Endothelial cell of umbilical vein (primary cell): Measurements from ENCODE around the gene RAD51B. TPM values are rescaled to one million over a fixed set of nuclear protein-coding genes. Genes with fewer than 3 reads are reported as not detected.

Experiments used
- BruUV-seq: library from RNA; stranded (reverse); fragments of 400-500 nt; replicated peaks from 2 replicates; lab custom pipeline; 2021; lab: Mats Ljungman, UMichigan
- CTCF ChIA-PET: fragments of 300-600, 350-600 bp; sonication (Branson Sonifier 250); formaldehyde crosslinking; loops from one replicate; lab custom pipeline; 2021; ENCODE audit warnings: antibody characterized with exemption, inconsistent platforms; lab: Charles Lee
- POLR2A ChIA-PET: fragments of 300-600, 350-600 bp; sonication (Branson Sonifier 250); formaldehyde crosslinking; loops from one replicate; lab custom pipeline; 2021; ENCODE audit warnings: antibody characterized with exemption, inconsistent platforms; lab: Charles Lee
- DNase-seq: peaks from one replicate; pipeline ENCODE4 v3.0.0-alpha.2; 2011; ENCODE audit warnings: low read depth, low spot score
- FAIRE-seq: peaks from 2 replicates; lab custom pipeline; 2011; peaks lifted over from hg19 to GRCh38; lab: Jason Lieb, UNC
- H2AFZ ChIP-seq: 2 replicates; pipeline ENCODE4 v1.6.0; 2012; ENCODE audit warnings: low read depth, low read length, control low read depth, inconsistent platforms
- H3K27ac ChIP-seq: 2 replicates; pipeline ENCODE4 v1.5.1; 2011; ENCODE audit warnings: low read depth, mild to moderate bottlenecking, control low read depth, low read length, moderate library complexity; ENCODE audit not compliant: insufficient read depth
- H3K27me3 ChIP-seq, 2 experiments: 2 replicates each; pipeline versions ENCODE4 v1.6.0 to v1.6.1; 2011; ENCODE audit warnings: low read length in 2 of 2, mixed read lengths in 1 of 2; ENCODE audit not compliant: control insufficient read depth in 2 of 2, insufficient read depth in 2 of 2
- H3K36me3 ChIP-seq, 2 experiments: 2 replicates in 1 of 2; 3 replicates in 1 of 2; pipeline ENCODE4 v1.5.1; 2011; ENCODE audit warnings: low read length in 2 of 2, mild to moderate bottlenecking in 1 of 2, moderate library complexity in 1 of 2; ENCODE audit not compliant: control insufficient read depth in 2 of 2, insufficient read depth in 2 of 2; ENCODE audit errors: extremely low read depth in 1 of 2
- H3K4me1 ChIP-seq: 3 replicates; pipeline ENCODE4 v1.5.1; 2011; ENCODE audit warnings: mild to moderate bottlenecking, low read length; ENCODE audit not compliant: control insufficient read depth, insufficient read depth; ENCODE audit errors: extremely low read depth
- H3K4me2 ChIP-seq: 2 replicates; pipeline ENCODE4 v1.6.1; 2011; ENCODE audit warnings: low read length, control low read depth, mixed read lengths; ENCODE audit not compliant: insufficient read depth
- H3K4me3 ChIP-seq, 3 experiments: fragments of 200-600 bp in 1 of 3; sonication (generic), shearing (Covaris generic) in 1 of 3; replicated peaks in 1 of 3; 2 replicates each; pipeline ENCODE4 v1.5.1; 2011 to 2016; ENCODE audit warnings: control low read depth in 3 of 3, low read length in 3 of 3, mild to moderate bottlenecking in 2 of 3, inconsistent platforms in 1 of 3, low read depth in 1 of 3, moderate library complexity in 1 of 3; ENCODE audit not compliant: insufficient read depth in 1 of 3
- H3K79me2 ChIP-seq: 2 replicates; pipeline ENCODE4 v1.6.0; 2012; ENCODE audit warnings: low read length, inconsistent platforms; ENCODE audit not compliant: control insufficient read depth, insufficient read depth
- H3K9ac ChIP-seq: replicated peaks from 2 replicates; pipeline ENCODE3; 2011; ENCODE audit warnings: low read length, control low read depth; ENCODE audit not compliant: insufficient read depth; ENCODE audit errors: extremely low read depth
- H3K9me1 ChIP-seq: replicated peaks from 3 replicates; pipeline ENCODE4 v1.6.0; 2011; ENCODE audit warnings: mild to moderate bottlenecking, low read length; ENCODE audit not compliant: control insufficient read depth, insufficient read depth; ENCODE audit errors: extremely low read depth
- H3K9me3 ChIP-seq: replicated peaks from 2 replicates; pipeline ENCODE4 v1.5.1; 2012; ENCODE audit warnings: low read length, inconsistent platforms; ENCODE audit not compliant: control insufficient read depth, insufficient read depth
- H4K20me1 ChIP-seq: replicated peaks from 2 replicates; pipeline ENCODE3; 2011; ENCODE audit warnings: mild to moderate bottlenecking, low read length; ENCODE audit not compliant: control insufficient read depth, insufficient read depth; ENCODE audit errors: extremely low read depth
- MYC ChIP-seq: IDR thresholded peaks from one replicate; pipeline ENCODE4 v1.6.1; 2011; ENCODE audit warnings: mild to moderate bottlenecking, low read depth, low read length
- POLR2A ChIP-seq: IDR thresholded peaks from 2 replicates; pipeline ENCODE4 v1.6.1; 2012; ENCODE audit warnings: low read depth, mild to moderate bottlenecking, control low read depth, low read length
- POLR2AphosphoS5 ChIP-seq: IDR thresholded peaks from 2 replicates; pipeline ENCODE4 v1.6.1; 2012; ENCODE audit warnings: low read depth, mild to moderate bottlenecking, control low read depth, low read length, moderate library complexity; ENCODE audit not compliant: insufficient read depth
- dilution Hi-C: fragments of 300-500 bp; cut with MboI; formaldehyde crosslinking; loops from one replicate; pipeline ENCODE4 v1.15.0; 2019; ENCODE audit warnings: low sequenced_read_pairs; ENCODE audit not compliant: extremely low pct_ligation_motif_present
- intact Hi-C: fragments of 100-400 bp; cut with micrococcal nuclease; formaldehyde crosslinking; loops from one replicate; pipeline ENCODE4 v1.10.0; 2022
- polyA plus RNA-seq, 4 experiments: library from polyadenylated mRNA; depleted of rRNA in 3 of 4; stranded (reverse) in 3 of 4; unstranded in 1 of 4; fragments of >200 nt; gene quantifications; 2 replicates each; pipeline versions ENCODE4 v1.2.1 to v1.2.3, GENCODE V29; 2011 to 2012; ENCODE audit warnings: missing spikeins in 1 of 4
- total RNA-seq: library from RNA; stranded (reverse); gene quantifications from 2 replicates; pipeline ENCODE4 v1.2.3, GENCODE V29; 2021

RAD51B gene
- total and polyA plus RNA-seq, 2 donors (not counting 3 experiments of a cell fraction or from before 2014, with no cell fraction given): 3.9 to 19.0 TPM

DNA sequence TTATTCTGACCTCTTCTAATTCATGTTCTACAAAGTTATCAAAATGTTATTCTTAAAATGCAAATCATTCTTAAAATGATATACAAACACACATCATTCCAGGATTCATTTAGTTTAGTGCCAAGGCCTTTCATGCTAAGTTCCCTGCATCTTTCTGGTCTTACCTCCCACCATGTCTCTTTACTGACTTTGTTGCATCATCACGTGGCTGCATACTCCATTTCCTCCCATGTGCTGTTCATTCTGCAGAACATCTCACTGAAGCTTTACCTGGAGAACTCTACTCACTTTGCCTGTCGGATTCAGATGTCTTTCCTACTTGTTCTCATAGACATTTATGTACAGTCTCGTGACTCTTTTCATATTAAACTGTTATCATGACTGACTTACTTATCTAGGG is 278.1 kb downstream of the RAD51B start:
- no TSS peak for BruUV-seq
- DNase-seq: no peak
- Histone ChIP-seq H3K79me2 (no peaks in the 10 kb centered on the region), H3K4me3 (no peak overlapping the region), H3K9me1 (no peaks in the 10 kb centered on the region), H3K27me3 (no peaks in the 10 kb centered on the region), H3K4me1 (no peaks in the 10 kb centered on the region), H3K9ac (no peak overlapping the region), H4K20me1 (no peaks in the 10 kb centered on the region), H3K9me3 (peaks cover 5% of the 10 kb centered on the region), H3K27ac (no peak overlapping the region), H2AFZ (no peak overlapping the region), H3K36me3 (no peaks in the 10 kb centered on the region), H3K4me2 (no peak overlapping the region)
- CTCF ChIA-PET: no interaction called here
- POLR2A ChIA-PET: no interaction called here
- TF ChIP-seq MYC: no peak
- no peak for FAIRE-seq
- dilution Hi-C loops: no loop called here
- intact Hi-C loops: no loop called here

DNA sequence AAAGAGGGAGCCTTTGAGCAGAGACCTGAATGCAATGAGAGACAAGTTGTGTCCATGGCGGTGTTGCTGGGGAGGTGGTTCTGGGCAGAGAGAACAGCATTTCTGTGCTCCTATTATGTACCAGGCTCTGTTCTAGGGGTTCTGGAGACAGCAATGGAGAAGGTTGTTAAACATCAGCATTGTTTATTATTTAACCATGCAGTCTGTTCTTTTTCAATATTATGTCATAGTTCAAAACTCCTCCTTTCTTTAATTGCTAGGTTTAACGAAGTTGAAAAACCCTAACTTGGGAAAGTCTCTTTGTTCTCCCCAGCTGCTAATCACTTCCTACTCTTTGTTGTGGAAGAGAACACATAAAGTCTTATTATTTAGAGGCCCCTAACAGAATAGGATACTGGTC is 279.3 kb downstream of the RAD51B start:
- Histone ChIP-seq H3K27ac (no peak overlapping the region), H3K4me2 (no peak overlapping the region), H3K27me3 (no peaks in the 10 kb centered on the region), H4K20me1 (no peaks in the 10 kb centered on the region), H3K4me1 (no peaks in the 10 kb centered on the region), H2AFZ (no peak overlapping the region), H3K36me3 (no peaks in the 10 kb centered on the region), H3K9me1 (no peaks in the 10 kb centered on the region), H3K9me3 (peaks cover 5% of the 10 kb centered on the region), H3K79me2 (no peaks in the 10 kb centered on the region), H3K4me3 (no peak overlapping the region), H3K9ac (no peak overlapping the region)
- ChIA-PET POLR2A (no interaction called here), CTCF (no interaction called here)
- dilution Hi-C loops: no loop called here
- TF ChIP-seq POLR2A: no peak
- no peak for TF ChIP-seq MYC
- no peak for TF ChIP-seq POLR2AphosphoS5
- DNase-seq (no peak), FAIRE-seq (no peak)
- no TSS peak for BruUV-seq
- intact Hi-C loops: no loop called here
